OCI-LY3 (cell line): ENCODE data around the gene MOSPD2.

Experiments
- H2AFZ ChIP-seq: fragments of 200-600, 300-600 bp; shearing (Covaris generic); 2 replicates; pipeline ENCODE4 v1.6.0; 2014; ENCODE audit warnings: antibody characterized with exemption, low read depth, low read length
- H3K27ac ChIP-seq: fragments of 200-600, 300-600 bp; sonication (generic); 2 replicates; pipeline ENCODE4 v1.5.1; 2014; ENCODE audit warnings: mild to moderate bottlenecking, low read length, moderate library complexity, mixed read lengths
- H3K27me3 ChIP-seq: fragments of 200-600, 300-600 bp; sonication (generic); 2 replicates; pipeline ENCODE4 v1.6.1; 2014; ENCODE audit warnings: low read depth, low read length, mixed read lengths
- H3K36me3 ChIP-seq: fragments of 200-600, 300-600 bp; sonication (generic); replicated peaks from 2 replicates; pipeline ENCODE3; 2014; ENCODE audit warnings: low read depth, low read length, mixed read lengths
- H3K4me1 ChIP-seq: fragments of 300-600, 200-600 bp; sonication (generic); 2 replicates; pipeline ENCODE4 v1.6.1; 2014; ENCODE audit warnings: low read length, mixed read lengths
- H3K4me2 ChIP-seq: fragments of 200-600, 300-600 bp; sonication (generic); 2 replicates; pipeline ENCODE4 v1.6.1; 2014; ENCODE audit warnings: low read length, mixed read lengths
- H3K4me3 ChIP-seq: fragments of 300-600, 200-600 bp; sonication (generic); 2 replicates; pipeline ENCODE4 v1.5.1; 2014; ENCODE audit warnings: antibody characterized with exemption, mild to moderate bottlenecking, low read length, moderate library complexity
- H3K79me2 ChIP-seq: fragments of 300-600, 200-600 bp; shearing (Covaris generic); 2 replicates; pipeline ENCODE4 v1.6.1; 2014; ENCODE audit warnings: mild to moderate bottlenecking, low read length, mixed read lengths
- H3K9ac ChIP-seq: fragments of 300-600, 200-600 bp; shearing (Covaris generic); 2 replicates; pipeline ENCODE4 v1.6.0; 2014; ENCODE audit warnings: mild to moderate bottlenecking, low read length, moderate library complexity
- H3K9me3 ChIP-seq: fragments of 200-600, 300-600 bp; shearing (Covaris generic); 2 replicates; pipeline ENCODE4 v1.6.1; 2014; ENCODE audit warnings: low read length, mixed read lengths; ENCODE audit not compliant: insufficient read depth
- H4K20me1 ChIP-seq: fragments of 200-600, 300-600 bp; sonication (generic); 2 replicates; pipeline ENCODE4 v1.6.1; 2016; ENCODE audit warnings: low read length, mixed read lengths; ENCODE audit not compliant: insufficient read depth
- CTCF ChIP-seq: fragments of 200-600, 300-600 bp; sonication (generic); IDR thresholded peaks from 2 replicates; pipeline ENCODE4 v1.5.1; 2014; ENCODE audit warnings: antibody characterized with exemption, low read length, low read depth
- EZH2phosphoT487 ChIP-seq: fragments of 200-600 bp; shearing (Covaris generic); IDR thresholded peaks from 2 replicates; pipeline ENCODE4 v1.6.1; 2018; ENCODE audit warnings: antibody characterized with exemption, mixed run types, low read depth

Gene MOSPD2

GRCh38 chrX:14948691-14949090 lies 75.5 kb downstream of the MOSPD2 start:
- no peaks in the 10 kb centered on the region for H3K27me3 ChIP-seq
- no peaks in the 10 kb centered on the region for H3K79me2 ChIP-seq
- H2AFZ ChIP-seq: no peak overlapping the region
- no peak overlapping the region for H3K9ac ChIP-seq
- no peak for TF ChIP-seq EZH2phosphoT487
- H3K4me1 ChIP-seq: peaks cover 9% of the 10 kb centered on the region
- no peaks in the 10 kb centered on the region for H3K36me3 ChIP-seq
- H3K27ac ChIP-seq: no peak overlapping the region
- H3K9me3 ChIP-seq: no peaks in the 10 kb centered on the region
- H3K4me3 ChIP-seq: no peak overlapping the region
- H4K20me1 ChIP-seq: no peaks in the 10 kb centered on the region
- H3K4me2 ChIP-seq: no peak overlapping the region

DNA sequence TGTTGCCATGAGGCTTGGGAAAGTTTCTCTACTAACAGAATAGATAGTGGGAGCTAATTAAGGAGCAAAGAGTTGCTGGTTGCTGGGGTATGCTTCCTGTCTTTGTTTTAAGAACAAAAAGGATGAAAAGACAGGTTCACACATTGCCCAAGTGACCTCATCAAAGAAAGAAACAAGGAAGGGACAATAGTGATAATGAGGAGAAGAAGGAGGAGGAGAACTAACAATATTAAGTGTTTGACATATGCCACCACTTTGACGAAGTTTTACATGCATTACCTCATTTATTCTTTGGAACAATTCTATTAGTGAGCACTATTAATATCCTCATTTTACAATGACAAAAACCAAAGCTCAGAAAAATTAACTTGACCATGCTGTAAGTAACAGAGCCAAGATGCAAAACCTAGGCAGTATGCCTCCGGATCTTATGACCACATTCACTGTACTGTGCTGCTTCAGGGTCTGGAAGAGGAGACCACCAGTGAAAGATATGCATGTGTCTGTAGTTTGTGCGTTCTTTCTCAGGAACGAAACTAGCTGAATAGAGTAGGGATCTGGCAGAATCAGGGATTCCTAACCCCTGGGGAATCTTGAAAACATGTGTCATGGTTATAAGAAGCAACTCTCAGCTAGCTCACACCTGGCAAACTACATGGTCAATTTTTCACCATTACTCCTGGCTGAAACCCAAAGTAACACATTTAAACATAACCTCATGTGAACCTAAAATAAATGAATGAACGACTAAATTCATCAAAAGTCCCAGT lies 83.8 kb downstream of the MOSPD2 start:
- Histone ChIP-seq H3K9me3 (no peaks in the 10 kb centered on the region), H3K27me3 (no peaks in the 10 kb centered on the region), H3K36me3 (no peaks in the 10 kb centered on the region), H4K20me1 (no peaks in the 10 kb centered on the region), H3K27ac (no peak overlapping the region), H3K4me1 (no peaks in the 10 kb centered on the region), H3K9ac (no peak overlapping the region), H3K79me2 (no peaks in the 10 kb centered on the region), H3K4me3 (no peak overlapping the region), H2AFZ (no peak overlapping the region), H3K4me2 (no peak overlapping the region)
- TF ChIP-seq EZH2phosphoT487: no peak
- no peak for TF ChIP-seq CTCF

DNA sequence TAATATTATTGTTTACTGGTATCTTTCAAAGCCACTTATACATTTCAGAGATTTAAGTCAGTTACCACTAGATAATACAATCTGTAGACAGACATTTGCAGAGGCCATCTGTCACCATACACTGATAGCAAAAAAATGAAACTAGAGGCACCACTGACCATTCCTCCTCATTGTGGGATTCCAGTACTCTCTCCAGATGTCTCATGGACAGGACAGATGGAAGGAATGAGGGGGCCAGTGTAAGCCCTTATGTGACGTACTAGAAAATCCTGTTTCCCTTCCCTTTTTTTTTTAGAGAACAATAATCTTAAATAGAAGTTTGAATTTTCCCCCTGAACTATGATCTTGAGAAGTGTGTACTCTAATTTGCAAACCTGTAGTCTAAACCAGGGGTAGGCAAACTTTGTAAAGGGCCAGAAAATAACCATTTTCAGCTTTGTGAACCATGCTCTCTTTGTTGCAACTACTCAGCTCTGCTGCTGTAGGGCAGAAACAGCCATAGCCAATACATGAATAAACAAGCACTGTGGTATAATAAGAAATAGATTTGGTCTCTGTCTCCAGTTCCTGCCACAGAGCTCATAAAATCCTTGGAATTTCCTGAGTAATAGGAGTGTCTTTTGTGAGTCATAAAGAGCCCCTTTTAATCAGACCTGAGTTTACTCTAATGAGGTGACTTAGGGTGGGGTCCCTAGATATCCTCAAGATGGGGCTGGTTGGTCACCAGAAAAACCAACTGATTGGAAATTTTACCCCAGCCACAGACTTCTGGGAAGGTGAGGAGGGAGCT lies 90.4 kb downstream of the MOSPD2 start:
- no peak for TF ChIP-seq EZH2phosphoT487
- no peak for TF ChIP-seq CTCF
- no peak overlapping the region for H3K4me2 ChIP-seq
- no peak overlapping the region for H2AFZ ChIP-seq
- H3K27me3 ChIP-seq: no peaks in the 10 kb centered on the region
- H3K9me3 ChIP-seq: no peaks in the 10 kb centered on the region
- no peaks in the 10 kb centered on the region for H3K36me3 ChIP-seq
- no peaks in the 10 kb centered on the region for H4K20me1 ChIP-seq
- no peaks in the 10 kb centered on the region for H3K4me1 ChIP-seq
- no peak overlapping the region for H3K9ac ChIP-seq
- H3K27ac ChIP-seq: no peak overlapping the region
- H3K4me3 ChIP-seq: no peak overlapping the region
- H3K79me2 ChIP-seq: no peaks in the 10 kb centered on the region

GRCh38 chrX:14964500-14964899 lies 91.3 kb downstream of the MOSPD2 start:
- Histone ChIP-seq H3K27me3 (no peaks in the 10 kb centered on the region), H3K4me2 (no peak overlapping the region), H3K4me1 (no peaks in the 10 kb centered on the region), H3K27ac (no peak overlapping the region), H2AFZ (no peak overlapping the region), H3K9me3 (no peaks in the 10 kb centered on the region), H3K36me3 (no peaks in the 10 kb centered on the region), H3K4me3 (no peak overlapping the region), H3K9ac (no peak overlapping the region), H4K20me1 (no peaks in the 10 kb centered on the region), H3K79me2 (no peaks in the 10 kb centered on the region)
- TF ChIP-seq CTCF: peak; percentile 26; the same call in 1 of the 2 replicates
- no peak for TF ChIP-seq EZH2phosphoT487
